Activated CD4-positive, alpha-beta T cell treated with anti-CD3 and anti-CD28 coated beads, Interleukin-10, Interleukin-2, amounts not matched to agents 100 ng/mL and 50 ng/mL, durations not matched to agents 16 hours and 8 hours (primary cell): ENCODE results near the gene ZNF215.
A peak's percentile ranks its signal among the peaks of the same experiment; 100 is the strongest.
"Not testable (repeated sequence)": the region's sequence is repeated elsewhere in the genome, so short reads cannot be mapped to it uniquely, and the experiment has no call there.

Source experiments
- DNase-seq: peaks from one replicate; pipeline ENCODE4 v3.0.0-alpha.2; 2020

Gene ZNF215

GRCh38 chr11:6926208-6927029, at the start of gene ZNF215:
ZNF215 (plus strand) TSS chr11:6926426; CDS start chr11:6932273, 5,847 bp downstream.
- peak; percentile 74 for DNase-seq

- no peak for DNase-seq
These were observed 49.3 kb upstream of the ZNF215 start for GRCh38 chr11:6876914-6877313.

GRCh38 chr11:6882751-6883150, 43.5 kb upstream of the ZNF215 start:
- no peak for DNase-seq

DNA sequence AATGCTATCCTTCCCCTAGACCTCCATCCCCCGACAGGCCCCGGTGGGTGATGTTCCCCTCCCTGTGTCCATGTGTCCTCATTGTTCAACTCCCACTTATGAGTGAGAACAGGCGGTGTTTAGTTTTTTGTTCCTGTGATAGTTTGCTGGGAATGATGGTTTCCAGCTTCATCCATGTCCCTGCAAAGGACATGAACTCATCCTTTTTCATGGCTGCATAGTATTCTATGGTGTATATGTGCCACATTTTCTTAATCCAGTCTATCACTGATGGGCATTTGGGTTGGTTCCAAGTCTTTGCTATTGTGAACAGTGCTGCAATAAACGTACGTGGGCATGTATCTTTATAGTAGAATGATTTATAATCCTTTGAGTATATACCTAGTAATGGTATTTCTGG, 38.5 kb upstream of the ZNF215 start:
- DNase-seq: not testable (repeated sequence)

DNA sequence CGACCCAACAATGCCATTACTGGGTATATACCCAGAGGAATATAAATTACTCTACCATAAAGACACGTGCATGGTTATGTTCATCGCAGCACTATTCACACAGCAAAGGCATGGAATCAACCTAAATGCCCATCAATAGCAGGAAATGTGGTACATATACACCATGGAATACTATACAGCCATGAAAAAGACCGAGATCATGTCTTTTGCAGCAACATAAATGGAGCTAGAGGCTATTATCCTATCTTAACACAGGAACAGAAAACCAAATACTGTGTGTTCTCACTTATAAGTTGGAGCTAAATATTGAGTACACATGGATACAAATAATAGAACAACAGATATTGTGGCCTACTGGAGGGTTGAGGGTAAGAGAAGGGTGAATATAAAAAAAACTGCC, 37.4 kb upstream of the ZNF215 start:
- DNase-seq: no peak

DNA sequence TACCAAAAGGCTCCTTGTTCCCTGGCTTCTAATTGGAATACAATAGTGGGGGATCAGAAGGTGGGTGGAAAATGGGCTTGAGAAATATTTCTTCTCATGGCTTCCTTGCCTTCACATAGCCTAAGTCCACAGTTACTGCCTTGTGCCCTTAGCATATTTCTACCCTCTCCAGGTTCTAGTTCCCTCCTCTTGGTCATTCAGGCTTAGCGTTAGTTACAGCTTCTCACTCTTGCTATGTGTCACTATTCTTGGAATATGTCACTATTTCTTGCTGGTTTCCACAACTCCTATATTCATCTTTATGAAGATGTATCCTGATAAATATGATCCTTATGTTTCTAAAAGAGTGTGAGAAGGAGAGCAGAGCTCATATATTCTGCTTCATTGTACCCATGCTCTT, 36.4 kb upstream of the ZNF215 start:
- DNase-seq: no peak

GRCh38 chr11:6892400-6892799, 33.8 kb upstream of the ZNF215 start, which contains the start of gene OR2D2:
OR2D2 (minus strand) TSS chr11:6892500; CDS start chr11:6892500, 0 bp downstream.
- DNase-seq: no peak

GRCh38 chr11:6894097-6894496, 32.1 kb upstream of the ZNF215 start:
- no peak for DNase-seq

- peak; percentile 47 for DNase-seq
These were observed 31.2 kb upstream of the ZNF215 start for GRCh38 chr11:6895010-6895409.

DNA sequence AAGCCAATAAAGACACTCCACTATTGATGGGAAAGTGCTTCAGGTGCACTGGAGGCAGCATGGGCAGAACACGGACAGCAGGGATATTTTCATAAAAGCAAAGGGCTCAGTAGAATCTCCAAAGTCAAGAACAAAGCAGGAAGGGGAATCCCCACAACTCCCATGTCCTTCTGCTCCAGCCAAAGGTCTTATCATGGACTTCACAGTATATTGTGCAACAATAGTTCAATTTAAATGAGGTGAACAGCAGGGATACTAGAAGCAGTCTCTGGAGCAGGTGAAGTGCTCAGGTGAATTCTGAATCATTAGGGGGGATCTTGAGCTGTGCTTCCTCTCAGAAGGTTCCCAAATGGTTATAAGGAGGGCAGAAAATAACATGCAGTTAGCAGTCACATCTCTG, 27.3 kb upstream of the ZNF215 start:
- DNase-seq: no peak

DNA sequence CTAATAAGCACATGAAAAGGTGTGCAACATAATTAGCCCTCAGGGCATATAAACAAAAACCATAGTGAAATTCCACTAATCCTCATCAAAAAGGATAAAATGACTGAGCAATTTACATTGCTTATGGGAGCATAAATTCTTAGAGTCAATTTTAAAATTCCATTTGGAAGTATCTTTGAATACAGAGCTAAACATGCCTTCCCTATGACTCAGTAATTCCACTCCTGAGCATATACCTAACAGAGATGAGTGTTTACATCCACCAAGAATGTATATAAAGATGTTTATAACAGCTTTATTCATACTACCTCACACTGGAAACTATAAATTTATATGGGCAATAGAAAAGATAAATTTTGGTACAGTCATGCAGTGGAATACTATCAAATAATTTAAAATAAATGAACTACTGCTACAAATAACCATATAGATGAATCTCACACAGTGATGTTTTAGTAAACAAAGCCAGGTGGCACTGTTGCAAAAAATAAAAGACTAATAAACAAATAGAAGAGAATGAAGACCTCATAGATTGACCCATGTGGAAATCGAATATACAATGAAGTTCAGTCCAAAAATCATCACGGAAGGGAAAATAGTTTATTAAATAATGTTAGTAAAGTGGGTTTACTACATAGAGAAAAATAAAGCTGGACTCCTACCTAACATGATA, 25.8 kb upstream of the ZNF215 start:
- DNase-seq: no peak

DNA sequence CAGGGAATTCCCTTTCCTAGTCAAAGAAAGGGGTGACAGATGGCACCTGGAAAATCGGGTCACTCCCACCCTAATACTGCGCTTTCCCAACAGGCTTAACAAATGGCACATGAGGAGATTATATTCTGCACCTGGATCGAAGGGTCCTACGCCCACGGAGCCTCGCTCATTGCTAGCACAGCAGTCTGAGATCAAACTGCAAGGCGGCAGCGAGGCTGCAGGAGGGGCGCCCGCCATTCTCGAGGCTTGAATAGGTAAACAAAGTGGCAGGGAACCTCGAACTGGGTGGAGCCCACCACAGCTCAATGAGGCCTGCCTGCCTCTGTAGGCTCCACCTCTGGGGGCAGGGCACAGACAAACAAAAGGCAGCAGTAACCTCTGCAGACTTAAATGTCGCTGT, 21.4 kb upstream of the ZNF215 start:
- not testable (repeated sequence) for DNase-seq

DNA sequence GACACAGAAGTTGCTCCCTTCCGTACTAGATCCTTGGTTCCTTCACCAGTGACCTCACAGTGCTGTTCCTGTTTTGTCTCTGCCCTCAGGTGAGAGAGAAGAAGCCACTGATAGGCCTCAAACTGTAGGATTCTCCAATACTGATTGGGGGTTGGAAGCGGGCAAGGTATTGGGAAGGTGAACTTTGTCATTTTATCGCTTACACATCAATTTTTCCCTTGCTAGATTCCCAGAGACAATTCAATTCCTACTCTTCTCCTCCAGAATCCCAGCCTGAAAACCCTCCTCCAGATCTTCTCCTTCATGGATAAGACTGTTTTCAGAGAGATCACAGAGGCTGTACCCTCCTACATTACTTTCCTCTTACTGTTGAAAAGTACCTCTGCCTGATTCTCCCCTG, 14.8 kb upstream of the ZNF215 start:
- DNase-seq: no peak

DNA sequence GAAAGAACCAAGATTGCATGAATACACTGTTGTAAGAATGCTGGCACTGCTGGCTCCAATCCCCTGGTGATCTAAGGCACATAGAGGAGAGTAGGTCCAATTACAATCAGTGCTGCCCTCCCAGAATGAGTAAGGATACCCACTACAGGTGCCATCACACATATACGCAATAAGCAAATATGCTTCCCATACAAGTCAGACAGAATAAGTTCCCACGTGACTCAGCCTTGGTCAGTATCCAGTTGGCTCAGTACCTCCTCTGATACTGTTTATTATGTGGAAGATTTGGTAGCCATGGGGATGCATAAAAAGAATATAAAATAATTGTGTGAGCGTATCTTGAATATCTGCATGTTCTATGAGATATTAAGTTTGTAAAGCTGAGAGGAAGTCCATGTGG, 14.3 kb upstream of the ZNF215 start:
- DNase-seq: no peak

- no peak for DNase-seq
These were observed 6.5 kb upstream of the ZNF215 start for GRCh38 chr11:6919698-6920097.

DNA sequence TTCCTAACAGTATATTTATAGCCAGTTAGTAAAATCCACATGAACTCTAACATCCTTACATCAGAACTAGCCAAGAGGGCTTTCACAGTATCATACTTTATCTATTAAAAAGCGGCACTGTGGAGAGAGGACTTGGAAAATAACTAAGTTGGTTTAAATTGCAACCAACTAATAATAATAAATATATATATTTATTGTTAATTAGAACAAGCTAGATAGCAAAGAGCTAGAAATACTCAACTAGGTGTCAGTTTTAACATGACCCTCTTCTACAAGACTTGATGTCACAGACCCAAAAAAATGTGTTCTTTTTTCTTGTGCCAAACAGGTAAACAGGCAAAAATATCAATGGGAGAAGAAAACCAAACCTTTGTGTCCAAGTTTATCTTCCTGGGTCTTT, 5.5 kb upstream of the ZNF215 start, which contains the start of gene OR2D3:
Gene OR2D3 (plus strand): TSS at position 301 of the 400 bp plus-strand sequence. CDS start 0 bp downstream, at position 301.
- DNase-seq: no peak

- DNase-seq: no peak
These were observed 1.1 kb upstream of the ZNF215 start for GRCh38 chr11:6925007-6925577.

GRCh38 chr11:6925636-6926207, 504 bp upstream of the ZNF215 start:
- DNase-seq: no peak

- DNase-seq: no peak
These were observed 898 bp downstream of the ZNF215 start for GRCh38 chr11:6927030-6927617.

DNA sequence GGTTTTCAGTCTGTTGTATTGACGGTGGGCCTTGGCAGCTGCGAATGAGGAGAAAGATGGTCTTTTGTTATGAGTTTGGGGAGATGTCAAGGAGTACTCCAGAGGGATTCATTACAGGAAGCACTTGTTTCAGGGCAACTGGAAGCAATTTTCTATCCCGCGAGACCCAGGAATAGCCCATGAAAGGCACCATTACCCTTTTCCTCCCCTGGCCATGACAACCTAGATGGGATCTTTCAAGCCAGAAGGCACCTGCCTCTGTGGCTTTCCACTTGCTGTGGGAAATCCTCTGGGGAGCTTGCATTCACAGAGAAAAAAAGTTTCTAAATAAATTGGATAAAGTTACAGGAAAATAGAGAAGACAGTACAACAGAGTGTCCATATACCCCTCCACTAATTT, 2.7 kb downstream of the ZNF215 start:
- DNase-seq: no peak

DNA sequence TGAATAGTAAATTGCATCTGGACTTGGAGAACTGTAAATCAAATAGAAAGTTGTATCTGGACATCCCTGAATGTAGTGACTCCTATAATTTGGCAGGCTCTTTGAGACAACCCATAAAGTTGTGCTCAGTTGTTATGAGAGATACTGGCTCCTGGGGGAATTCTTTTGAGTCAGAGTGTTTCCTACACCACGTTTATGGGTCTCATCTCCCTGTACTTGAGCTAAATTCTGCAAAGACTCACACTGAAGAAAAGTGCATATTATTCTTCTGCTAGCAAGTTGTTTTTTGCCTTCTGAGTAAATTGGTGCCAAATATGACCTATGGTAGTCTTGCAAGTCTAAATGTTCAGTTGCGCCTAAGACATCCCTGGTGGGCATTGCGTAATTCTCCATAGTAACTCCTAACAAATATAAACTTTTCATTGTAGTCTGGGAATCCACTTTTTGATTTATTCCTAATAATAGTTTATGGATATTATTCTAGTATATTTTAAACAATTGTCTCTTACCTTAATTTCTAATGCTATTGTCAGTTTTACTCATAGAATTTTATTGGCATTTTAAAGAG, 5.0 kb downstream of the ZNF215 start:
- DNase-seq: no peak

- DNase-seq: peak; percentile 28
These were observed 5.9 kb downstream of the ZNF215 start for GRCh38 chr11:6932145-6932544.

- no peak for DNase-seq
These were observed 15.7 kb downstream of the ZNF215 start for GRCh38 chr11:6941970-6942369.
